Measurements from ENCODE around the gene PTPRE. TPM values are rescaled to one million over a fixed set of nuclear protein-coding genes. Genes with fewer than 3 reads are reported as not detected.

Gene PTPRE
- total RNA-seq, 1 donor from 2014 or later = 2.4 TPM

DNA sequence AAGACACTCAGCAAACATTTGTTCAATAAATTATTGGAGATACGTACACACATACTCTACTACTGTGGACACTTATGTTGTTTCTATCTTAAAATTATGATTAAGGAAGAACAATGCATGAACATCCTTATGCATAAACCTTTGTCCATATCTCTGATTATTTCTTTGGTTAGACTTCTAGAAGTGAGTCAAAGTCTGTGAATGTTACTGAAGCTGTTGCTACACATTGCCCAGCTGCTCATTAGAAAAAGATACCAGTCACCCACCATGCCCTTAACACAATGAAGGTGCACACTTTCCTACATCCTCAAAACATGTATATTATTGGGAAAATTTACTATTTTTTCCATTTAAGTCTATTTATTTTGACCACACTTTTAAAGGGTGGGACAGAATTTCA is 12.8 kb upstream of the PTPRE start:
- H3K27ac Mint-ChIP-seq = no peak overlapping the region
- H3K27me3 Mint-ChIP-seq = peaks cover 4% of the 10 kb centered on the region
- no peak overlapping the region for H3K4me3 Mint-ChIP-seq (ENCODE audit: low read depth)
- H3K36me3 Mint-ChIP-seq (ENCODE audit: insufficient read depth) = no peaks in the 10 kb centered on the region
- H3K4me1 Mint-ChIP-seq (ENCODE audit: low read depth) = peaks cover 4% of the 10 kb centered on the region
- TF ChIP-seq CTCF (IDR thresholded peaks at IDR 0.05; ENCODE audit: unreplicated experiment) = no peak
- no peak for DNase-seq (ENCODE audit: low spot score, unreplicated experiment)
- H3K9me3 Mint-ChIP-seq (ENCODE audit: low read depth) = peaks cover 6% of the 10 kb centered on the region

DNA sequence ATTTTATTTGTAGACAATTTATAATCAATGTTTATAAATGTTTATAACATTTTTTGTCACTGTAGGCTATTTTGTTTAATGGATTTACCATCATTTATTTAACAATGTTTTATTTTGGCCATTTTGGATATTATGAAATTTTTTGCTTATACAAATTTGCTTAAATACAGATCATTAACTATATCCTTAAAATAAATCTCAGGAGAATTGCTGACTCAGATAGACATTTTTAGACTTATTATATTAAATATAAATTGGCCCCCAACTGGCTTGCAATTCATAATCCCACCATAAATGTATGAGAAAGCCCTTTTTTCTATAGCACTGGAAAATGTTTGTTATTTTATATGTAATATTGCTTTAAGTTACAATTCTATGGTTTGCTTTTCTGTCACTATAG is 10.3 kb upstream of the PTPRE start:
- H3K36me3 Mint-ChIP-seq (ENCODE audit: insufficient read depth) = no peaks in the 10 kb centered on the region
- no peak for TF ChIP-seq CTCF (IDR thresholded peaks at IDR 0.05; ENCODE audit: unreplicated experiment)
- DNase-seq (ENCODE audit: low spot score, unreplicated experiment) = no peak
- peaks cover 6% of the 10 kb centered on the region for H3K9me3 Mint-ChIP-seq (ENCODE audit: low read depth)
- no peak overlapping the region for H3K27ac Mint-ChIP-seq
- no peak overlapping the region for H3K4me3 Mint-ChIP-seq (ENCODE audit: low read depth)
- peaks cover 4% of the 10 kb centered on the region for H3K4me1 Mint-ChIP-seq (ENCODE audit: low read depth)
- peaks cover 4% of the 10 kb centered on the region for H3K27me3 Mint-ChIP-seq

DNA sequence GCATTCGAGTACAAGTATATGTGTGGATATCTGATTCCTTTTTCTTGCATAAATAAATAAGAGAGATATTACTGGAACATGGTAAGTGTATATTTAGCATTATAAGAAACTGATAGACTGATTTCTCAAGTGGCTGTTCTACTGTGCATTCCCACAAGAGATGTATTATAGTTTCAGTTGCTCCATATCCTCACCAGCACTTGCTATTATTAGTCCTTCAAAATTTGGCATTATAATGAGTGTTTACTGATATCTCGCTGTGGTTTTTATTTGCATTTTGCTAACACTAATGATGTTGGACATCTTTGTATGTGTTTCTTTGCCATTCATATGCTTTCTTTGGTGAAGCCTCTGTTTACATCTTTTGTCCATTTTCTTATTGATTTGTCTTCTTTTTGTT is 9.7 kb upstream of the PTPRE start:
- TF ChIP-seq CTCF (IDR thresholded peaks at IDR 0.05; ENCODE audit: unreplicated experiment) = no peak
- no peak for DNase-seq (ENCODE audit: low spot score, unreplicated experiment)
- Mint-ChIP-seq H3K4me1 (ENCODE audit: low read depth) (peaks cover 4% of the 10 kb centered on the region), H3K9me3 (ENCODE audit: low read depth) (peaks cover 6% of the 10 kb centered on the region), H3K27me3 (peaks cover 4% of the 10 kb centered on the region), H3K27ac (no peak overlapping the region), H3K4me3 (ENCODE audit: low read depth) (no peak overlapping the region), H3K36me3 (ENCODE audit: insufficient read depth) (no peaks in the 10 kb centered on the region)

GRCh38 chr10:127899766-127900387 is 7.0 kb upstream of the PTPRE start:
- DNase-seq (ENCODE audit: low spot score, unreplicated experiment) = no peak
- Mint-ChIP-seq H3K4me3 (ENCODE audit: low read depth) (no peak overlapping the region), H3K9me3 (ENCODE audit: low read depth) (peaks cover 6% of the 10 kb centered on the region), H3K4me1 (ENCODE audit: low read depth) (no peaks in the 10 kb centered on the region), H3K27ac (no peak overlapping the region), H3K36me3 (ENCODE audit: insufficient read depth) (no peaks in the 10 kb centered on the region), H3K27me3 (peaks cover 17% of the 10 kb centered on the region)
- TF ChIP-seq CTCF (IDR thresholded peaks at IDR 0.05; ENCODE audit: unreplicated experiment) = no peak

GRCh38 chr10:127903789-127904188 is 3.1 kb upstream of the PTPRE start:
- no peaks in the 10 kb centered on the region for H3K9me3 Mint-ChIP-seq (ENCODE audit: low read depth)
- no peak for DNase-seq (ENCODE audit: low spot score, unreplicated experiment)
- H3K4me3 Mint-ChIP-seq (ENCODE audit: low read depth) = no peak overlapping the region
- no peaks in the 10 kb centered on the region for H3K36me3 Mint-ChIP-seq (ENCODE audit: insufficient read depth)
- H3K27ac Mint-ChIP-seq = no peak overlapping the region
- H3K27me3 Mint-ChIP-seq = peaks cover 34% of the 10 kb centered on the region
- no peaks in the 10 kb centered on the region for H3K4me1 Mint-ChIP-seq (ENCODE audit: low read depth)
- no peak for TF ChIP-seq CTCF (IDR thresholded peaks at IDR 0.05; ENCODE audit: unreplicated experiment)

Measured in progenitor cell of endocrine pancreas (in vitro differentiated cells).